ENCODE results near the gene PAWR.

The PAWR gene

DNA sequence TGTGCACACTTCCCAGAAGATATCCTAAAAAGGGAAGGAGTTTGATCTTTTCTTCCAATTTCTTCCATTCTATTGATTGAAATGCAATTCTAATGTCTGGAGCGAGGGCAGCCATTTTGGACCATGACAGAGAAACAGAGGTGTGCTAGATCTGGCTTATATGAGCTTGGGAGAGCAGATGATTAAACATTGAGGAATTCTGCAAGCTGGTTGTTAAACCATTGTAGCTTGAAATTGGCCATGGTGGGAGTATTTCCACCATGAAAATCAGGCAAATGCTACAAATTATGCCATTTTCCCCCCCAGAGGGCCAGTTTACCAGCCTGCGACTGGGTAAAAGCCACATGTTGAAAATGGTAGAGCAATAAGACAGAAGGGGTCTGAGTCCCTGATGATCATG is 155.0 kb downstream of the PAWR start:
- DNase-seq (ENCODE audit: low read depth), result no peak
- no peak overlapping the region for H3K4me3 ChIP-seq (ENCODE audit: low read length)
- no peak for TF ChIP-seq CTCF (conservative IDR thresholded peaks at IDR 0.05; ENCODE audit: low read depth, low read length)
